PC-3 (cell line): ENCODE measurements around the gene SELENOI. TPM values are rescaled to one million over a fixed set of nuclear protein-coding genes. Genes with fewer than 3 reads are reported as not detected.
"Not testable (repeated sequence)": the region's sequence is repeated elsewhere in the genome, so short reads cannot be mapped to it uniquely, and the experiment has no call there.

ENCODE experiments used
- ATAC-seq: fragments of 200-7000 bp; cut with Tn5 transposase; 2 replicates; pipeline ENCODE4 v1.9.1; 2020; ENCODE audit warnings: mild to moderate bottlenecking, moderate library complexity
- BruUV-seq: library from RNA; stranded (reverse); fragments of 400-500 nt; replicated peaks from 2 replicates; lab custom pipeline; 2021; lab: Mats Ljungman, UMichigan
- CTCF ChIA-PET: fragments of 300-600 bp; sonication (Branson Sonifier 250); formaldehyde crosslinking; loops from one replicate; lab custom pipeline; 2022; ENCODE audit warnings: antibody characterized with exemption; lab: Charles Lee
- POLR2A ChIA-PET: fragments of 300-600 bp; sonication (Branson Sonifier 250); formaldehyde crosslinking; loops from one replicate; lab custom pipeline; 2022; ENCODE audit warnings: antibody characterized with exemption; ENCODE audit not compliant: unreplicated experiment; lab: Charles Lee
- DNase-seq: peaks from one replicate; pipeline ENCODE4 v3.0.0-alpha.2; 2015
- H2AFZ ChIP-seq: fragments of 300-600 bp; sonication (generic); 2 replicates; pipeline ENCODE4 v1.6.0; 2016; ENCODE audit warnings: antibody characterized with exemption, low read length
- H3F3A ChIP-seq: fragments of 300-600 bp; sonication (generic); one replicate; pipeline ENCODE4 v1.6.0; 2017; ENCODE audit warnings: antibody characterized with exemption, low read length, control low read depth, mild to moderate bottlenecking; ENCODE audit not compliant: unreplicated experiment
- H3K27ac ChIP-seq: fragments of 300-600 bp; sonication (generic); 2 replicates; pipeline ENCODE4 v1.5.1; 2016; ENCODE audit warnings: mild to moderate bottlenecking, low read length
- H3K27me3 ChIP-seq: fragments of 300-600 bp; sonication (generic); 2 replicates; pipeline ENCODE4 v1.6.1; 2016; ENCODE audit warnings: low read length, mixed read lengths
- H3K36me3 ChIP-seq: fragments of 300-600 bp; sonication (generic); 2 replicates; pipeline ENCODE4 v1.6.1; 2016; ENCODE audit warnings: low read depth, mixed run types, low read length, mixed read lengths
- H3K4me1 ChIP-seq: fragments of 300-600 bp; sonication (generic); 2 replicates; pipeline ENCODE4 v1.5.1; 2016; ENCODE audit warnings: low read length; ENCODE audit not compliant: insufficient read depth
- H3K4me2 ChIP-seq: fragments of 300-600 bp; sonication (generic); 2 replicates; pipeline ENCODE4 v1.6.0; 2016; ENCODE audit warnings: low read length
- H3K4me3 ChIP-seq: fragments of 300-600 bp; sonication (generic); 2 replicates; pipeline ENCODE4 v1.5.1; 2016; ENCODE audit warnings: mild to moderate bottlenecking, low read length, mixed read lengths
- H3K79me2 ChIP-seq: fragments of 300-600 bp; sonication (generic); 2 replicates; pipeline ENCODE4 v1.6.1; 2017; ENCODE audit warnings: low read length, mixed read lengths
- H3K9ac ChIP-seq: fragments of 300-600 bp; sonication (generic); 2 replicates; pipeline ENCODE4 v1.6.0; 2016; ENCODE audit warnings: mild to moderate bottlenecking, low read length
- H3K9me2 ChIP-seq: fragments of 300-600 bp; sonication (generic); replicated peaks from 2 replicates; pipeline ENCODE4 v1.6.1; 2016; ENCODE audit warnings: mixed run types, low read length, mixed read lengths
- H3K9me3 ChIP-seq: fragments of 300-600 bp; sonication (generic); 2 replicates; pipeline ENCODE4 v1.6.1; 2016; ENCODE audit warnings: low read length, mixed read lengths
- H4K20me1 ChIP-seq: fragments of 300-600 bp; sonication (generic); 2 replicates; pipeline ENCODE4 v1.6.1; 2016; ENCODE audit warnings: low read length, mixed read lengths
- EZH2 ChIP-seq: fragments of 300-600 bp; sonication (generic); IDR thresholded peaks from one replicate; pipeline ENCODE4 v1.6.1; 2017; ENCODE audit warnings: antibody characterized with exemption, mild to moderate bottlenecking, low read length; ENCODE audit not compliant: unreplicated experiment
- EZH2phosphoT487 ChIP-seq: fragments of 300-600 bp; sonication (generic); IDR thresholded peaks from 2 replicates; pipeline ENCODE4 v1.6.1; 2018; ENCODE audit warnings: mild to moderate bottlenecking, antibody characterized with exemption, low read length, borderline replicate concordance
- intact Hi-C: fragments of 100-400 bp; cut with micrococcal nuclease; formaldehyde crosslinking; loops from 2 replicates; pipeline ENCODE4 v1.9.0; 2023
- total RNA-seq: library from RNA; depleted of rRNA; stranded (reverse); fragments of >200 nt; gene quantifications from 2 replicates; pipeline ENCODE4 v1.2.3, GENCODE V29; 2014
- TF ChIP-seq, protein P1 (sequence below): fragments of 300-600 bp; sonication (generic); conservative IDR thresholded peaks from 2 replicates; pipeline ENCODE4 v1.5.1; 2017; ENCODE audit warnings: antibody characterized with exemption, low read depth, mild to moderate bottlenecking, low read length

SELENOI gene
- total RNA-seq, 1 experiment from 2014 or later: 22.3 TPM

DNA sequence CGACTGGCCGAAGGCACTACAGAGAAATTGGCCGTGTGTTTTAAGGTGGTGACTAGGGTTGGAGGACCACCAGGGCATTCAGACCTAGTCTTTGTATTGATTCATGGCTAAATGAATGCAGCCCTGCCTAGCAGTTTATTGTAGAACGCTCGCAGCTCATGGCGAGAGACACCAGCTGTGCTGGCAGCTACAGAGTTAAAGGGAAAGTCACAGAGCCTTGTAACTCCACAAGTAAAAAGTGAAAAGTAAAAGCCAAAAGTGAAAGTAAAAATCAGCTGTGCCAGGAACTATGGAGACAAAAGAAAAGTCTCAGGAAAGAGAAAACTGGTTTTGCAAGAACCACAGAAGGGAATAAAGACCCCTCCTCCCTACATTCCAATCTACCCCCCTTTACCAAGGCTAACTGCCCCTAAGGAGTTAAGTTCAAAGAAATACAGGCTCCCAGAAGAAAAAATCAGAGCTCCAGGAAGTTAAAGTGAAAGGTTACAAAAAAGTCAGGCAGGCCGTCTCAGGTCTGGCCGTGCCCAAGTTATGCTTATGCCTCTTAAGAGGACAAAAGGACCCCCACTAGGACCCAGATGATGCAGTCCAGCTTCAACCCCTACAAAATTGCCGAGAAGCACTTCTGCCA is 46.4 kb upstream of the SELENOI start:
- peak overlapping the region; percentile 52 for H3K9ac ChIP-seq
- no peaks in the 10 kb centered on the region for H3F3A ChIP-seq
- ATAC-seq (peak; percentile 58), DNase-seq (peak; percentile 53)
- peaks cover 17% of the 10 kb centered on the region for H3K4me1 ChIP-seq
- no peaks in the 10 kb centered on the region for H4K20me1 ChIP-seq
- peak overlapping the region; percentile 87 for H2AFZ ChIP-seq
- no peaks in the 10 kb centered on the region for H3K27me3 ChIP-seq
- intact Hi-C loops: no loop called here
- peak overlapping the region; percentile 93 for H3K4me2 ChIP-seq
- TF ChIP-seq, protein P1, sequence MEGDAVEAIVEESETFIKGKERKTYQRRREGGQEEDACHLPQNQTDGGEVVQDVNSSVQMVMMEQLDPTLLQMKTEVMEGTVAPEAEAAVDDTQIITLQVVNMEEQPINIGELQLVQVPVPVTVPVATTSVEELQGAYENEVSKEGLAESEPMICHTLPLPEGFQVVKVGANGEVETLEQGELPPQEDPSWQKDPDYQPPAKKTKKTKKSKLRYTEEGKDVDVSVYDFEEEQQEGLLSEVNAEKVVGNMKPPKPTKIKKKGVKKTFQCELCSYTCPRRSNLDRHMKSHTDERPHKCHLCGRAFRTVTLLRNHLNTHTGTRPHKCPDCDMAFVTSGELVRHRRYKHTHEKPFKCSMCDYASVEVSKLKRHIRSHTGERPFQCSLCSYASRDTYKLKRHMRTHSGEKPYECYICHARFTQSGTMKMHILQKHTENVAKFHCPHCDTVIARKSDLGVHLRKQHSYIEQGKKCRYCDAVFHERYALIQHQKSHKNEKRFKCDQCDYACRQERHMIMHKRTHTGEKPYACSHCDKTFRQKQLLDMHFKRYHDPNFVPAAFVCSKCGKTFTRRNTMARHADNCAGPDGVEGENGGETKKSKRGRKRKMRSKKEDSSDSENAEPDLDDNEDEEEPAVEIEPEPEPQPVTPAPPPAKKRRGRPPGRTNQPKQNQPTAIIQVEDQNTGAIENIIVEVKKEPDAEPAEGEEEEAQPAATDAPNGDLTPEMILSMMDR: no peak
- TF ChIP-seq EZH2: no peak
- no peak for TF ChIP-seq EZH2phosphoT487
- no peaks in the 10 kb centered on the region for H3K79me2 ChIP-seq
- no peaks in the 10 kb centered on the region for H3K9me2 ChIP-seq
- POLR2A ChIA-PET: interaction anchor here (0.6 kb wide), 1 partner anchor 19 kb away, joined by 3 read pairs; no protein-coding TSS in a partner anchor
- H3K4me3 ChIP-seq: peak overlapping the region; percentile 64
- H3K36me3 ChIP-seq: no peaks in the 10 kb centered on the region
- no peak overlapping the region for H3K27ac ChIP-seq
- CTCF ChIA-PET: no interaction called here
- no peaks in the 10 kb centered on the region for H3K9me3 ChIP-seq
- no TSS peak for BruUV-seq

DNA sequence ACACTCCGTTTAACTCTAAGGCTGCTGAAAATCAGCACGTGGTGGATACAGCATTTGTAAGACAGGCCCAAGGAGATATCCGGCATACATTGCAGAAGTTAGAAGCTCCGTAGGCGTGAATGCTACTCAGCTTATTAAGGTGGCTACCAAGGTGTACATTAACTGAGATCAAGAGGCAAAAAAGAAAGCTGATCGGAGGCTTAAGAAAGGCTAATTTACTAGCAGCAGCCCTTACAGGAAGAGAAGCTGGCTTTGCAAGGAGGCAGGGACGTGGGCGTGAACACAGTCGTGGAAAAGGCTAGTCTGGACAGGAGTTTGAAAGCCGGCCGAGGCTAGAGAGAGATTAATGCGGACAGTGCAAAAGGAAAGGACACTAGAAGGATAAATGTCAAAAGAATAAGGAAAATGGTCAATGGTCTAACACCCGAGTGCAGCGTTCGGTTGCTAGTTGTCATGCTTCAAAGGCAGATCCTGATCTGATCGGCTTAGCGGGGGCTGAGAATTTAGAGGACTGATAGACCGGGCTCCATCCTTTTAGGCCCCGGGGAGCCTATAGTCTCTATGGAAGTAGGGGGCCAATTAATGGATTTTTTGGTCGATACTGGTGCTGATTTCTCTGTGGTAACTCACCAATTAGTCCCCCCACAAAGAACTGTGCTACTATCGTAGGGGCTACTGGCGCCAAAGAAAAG is 45.6 kb upstream of the SELENOI start:
- CTCF ChIA-PET: no interaction called here
- no peak overlapping the region for H3K4me3 ChIP-seq
- POLR2A ChIA-PET: no interaction called here
- no peak overlapping the region for H3K4me2 ChIP-seq
- ATAC-seq: no peak
- no peak overlapping the region for H3K9ac ChIP-seq
- H2AFZ ChIP-seq: peak overlapping the region; percentile 46
- H3K36me3 ChIP-seq: no peaks in the 10 kb centered on the region
- H3K4me1 ChIP-seq: peaks cover 17% of the 10 kb centered on the region
- TF ChIP-seq EZH2phosphoT487 (no peak), EZH2 (no peak)
- TF ChIP-seq, protein P1: no peak
- H3K9me3 ChIP-seq: no peaks in the 10 kb centered on the region
- no peak for DNase-seq
- intact Hi-C loops: no loop called here
- no peaks in the 10 kb centered on the region for H3K27me3 ChIP-seq
- H3F3A ChIP-seq: no peaks in the 10 kb centered on the region
- no peaks in the 10 kb centered on the region for H3K79me2 ChIP-seq
- BruUV-seq: no TSS peak
- no peak overlapping the region for H3K27ac ChIP-seq
- H4K20me1 ChIP-seq: no peaks in the 10 kb centered on the region
- no peaks in the 10 kb centered on the region for H3K9me2 ChIP-seq

DNA sequence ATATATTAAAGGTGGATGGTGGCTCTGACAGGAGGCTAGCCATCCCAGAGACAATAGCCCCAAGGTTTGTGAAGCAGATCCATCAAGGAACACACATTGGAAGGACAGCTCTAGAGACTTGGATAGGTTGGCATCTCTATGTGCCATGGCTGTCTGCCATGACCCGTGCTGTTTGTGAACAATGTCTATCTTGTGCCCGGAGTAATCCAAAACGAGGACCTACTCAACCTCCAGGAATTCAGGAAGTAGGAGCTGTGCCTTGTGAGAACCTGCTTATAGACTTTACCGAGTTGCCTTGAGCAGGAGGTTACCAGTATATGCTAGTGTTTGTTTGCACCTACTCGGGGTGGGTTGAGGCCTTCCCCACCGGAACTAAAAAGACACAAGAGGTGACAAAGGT is 43.1 kb upstream of the SELENOI start:
- POLR2A ChIA-PET: interaction anchor here (0.6 kb wide), 2 partner anchors 85 to 108 kb away, joined by 3 read pairs; no protein-coding TSS in a partner anchor
- intact Hi-C loops: no loop called here
- H4K20me1 ChIP-seq: no peaks in the 10 kb centered on the region
- no peak overlapping the region for H3K4me3 ChIP-seq
- H3K79me2 ChIP-seq: no peaks in the 10 kb centered on the region
- H3K36me3 ChIP-seq: no peaks in the 10 kb centered on the region
- H3K27me3 ChIP-seq: no peaks in the 10 kb centered on the region
- no peak overlapping the region for H3K27ac ChIP-seq
- H3K9me2 ChIP-seq: no peaks in the 10 kb centered on the region
- no peak for TF ChIP-seq EZH2
- TF ChIP-seq, protein P1: no peak
- TF ChIP-seq EZH2phosphoT487: no peak
- peak; percentile 58 for ATAC-seq
- peaks cover 17% of the 10 kb centered on the region for H3K4me1 ChIP-seq
- DNase-seq: peak; percentile 74
- no peaks in the 10 kb centered on the region for H3K9me3 ChIP-seq
- no TSS peak for BruUV-seq
- no peaks in the 10 kb centered on the region for H3F3A ChIP-seq
- H3K4me2 ChIP-seq: no peak overlapping the region
- H2AFZ ChIP-seq: peak overlapping the region; percentile 11; the same call in 1 of the 2 replicates
- CTCF ChIA-PET: no interaction called here
- H3K9ac ChIP-seq: no peak overlapping the region

DNA sequence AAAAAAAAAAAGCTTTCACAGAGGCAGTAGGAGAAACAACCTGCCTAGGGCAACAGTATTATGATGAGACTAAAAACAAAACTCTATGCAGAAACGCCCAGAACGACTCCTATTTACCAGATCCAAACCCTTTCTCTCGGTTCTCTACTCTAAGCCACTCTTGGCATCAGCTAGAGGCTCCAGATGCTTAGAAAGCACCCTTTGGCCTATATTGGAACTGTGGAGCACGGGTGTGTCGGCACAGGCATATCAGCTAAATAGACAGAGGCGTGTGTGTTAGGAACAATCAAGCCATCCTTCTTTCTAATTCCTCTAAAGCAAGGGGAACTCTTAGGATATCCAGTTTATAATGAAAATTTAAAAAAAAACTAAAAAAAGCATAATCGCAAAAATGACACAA is 40.8 kb upstream of the SELENOI start:
- POLR2A ChIA-PET, H3K4me1 ChIP-seq, H3K9me3 ChIP-seq, H3K36me3 ChIP-seq, H2AFZ ChIP-seq, H4K20me1 ChIP-seq, DNase-seq, H3K27ac ChIP-seq, H3K4me2 ChIP-seq, H3K79me2 ChIP-seq, H3K4me3 ChIP-seq, BruUV-seq, H3F3A ChIP-seq, H3K27me3 ChIP-seq, ATAC-seq, intact Hi-C loops, H3K9ac ChIP-seq, H3K9me2 ChIP-seq: not testable (repeated sequence)
- CTCF ChIA-PET: interaction anchor here (0.6 kb wide), 1 partner anchor 215 kb away, joined by 3 read pairs; no protein-coding TSS in a partner anchor
